Putamen (tissue), 1 donor: ENCODE data around the gene KCNG2.
"Not testable (repeated sequence)": the region's sequence is repeated elsewhere in the genome, so short reads cannot be mapped to it uniquely, and the experiment has no call there.

Source experiments
- DNase-seq: peaks from one replicate; pipeline ENCODE4 v3.0.0-alpha.2; 2016; ENCODE audit warnings: low spot score

Gene KCNG2

GRCh38 chr18:79855147-79855933 lies 57.6 kb downstream of the KCNG2 start:
- no peak for DNase-seq

- no peak for DNase-seq
Observed at GRCh38 chr18:79856119-79857007, 58.6 kb downstream of the KCNG2 start.

GRCh38 chr18:79857082-79857671 lies 59.4 kb downstream of the KCNG2 start:
- DNase-seq, result no peak

GRCh38 chr18:79859314-79859713 lies 61.6 kb downstream of the KCNG2 start:
- no peak for DNase-seq

GRCh38 chr18:79861687-79862086 lies 63.9 kb downstream of the KCNG2 start:
- no peak for DNase-seq

GRCh38 chr18:79862562-79862961 lies 64.8 kb downstream of the KCNG2 start:
- no peak for DNase-seq

- no peak for DNase-seq
Observed at GRCh38 chr18:79863161-79864005, 65.6 kb downstream of the KCNG2 start.

GRCh38 chr18:79864006-79864725 lies 66.4 kb downstream of the KCNG2 start:
- no peak for DNase-seq

- DNase-seq, result not testable (repeated sequence)
Observed at GRCh38 chr18:79864955-79865354, 67.2 kb downstream of the KCNG2 start.

- not testable (repeated sequence) for DNase-seq
Observed at GRCh38 chr18:79865951-79866350, 68.2 kb downstream of the KCNG2 start.

- DNase-seq, result no peak
Observed at GRCh38 chr18:79866889-79867574, 69.3 kb downstream of the KCNG2 start.

GRCh38 chr18:79867666-79868065 lies 69.9 kb downstream of the KCNG2 start:
- no peak for DNase-seq

GRCh38 chr18:79868168-79868784 lies 70.5 kb downstream of the KCNG2 start:
- no peak for DNase-seq

GRCh38 chr18:79868811-79869541 lies 71.2 kb downstream of the KCNG2 start:
- DNase-seq, result no peak

GRCh38 chr18:79869591-79870300 lies 72.0 kb downstream of the KCNG2 start:
- no peak for DNase-seq

- DNase-seq, result no peak
Observed at GRCh38 chr18:79870301-79871025, 72.7 kb downstream of the KCNG2 start.

GRCh38 chr18:79871026-79871390 lies 73.3 kb downstream of the KCNG2 start:
- no peak for DNase-seq

GRCh38 chr18:79871481-79872091 lies 73.8 kb downstream of the KCNG2 start:
- DNase-seq, result no peak
